Upper lobe of right lung (tissue), 1 donor: ENCODE measurements around the gene PPP1R2C. TPM values are rescaled to one million over a fixed set of nuclear protein-coding genes. Genes with fewer than 3 reads are reported as not detected.

ENCODE experiments used
- ATAC-seq: fragments of 200-7000 bp; cut with Tn5 transposase; one replicate; pipeline ENCODE4 v1.9.1; 2020; ENCODE audit warnings: mild to moderate bottlenecking, moderate library complexity
- DNase-seq: peaks from one replicate; pipeline ENCODE4 v3.0.0-alpha.2; 2020
- H3K27ac ChIP-seq: fragments of 200-600 bp; one replicate; pipeline ENCODE4 v1.8.0; 2022
- H3K27me3 ChIP-seq: fragments of 200-600 bp; one replicate; pipeline ENCODE4 v1.8.0; 2022; ENCODE audit warnings: mild to moderate bottlenecking
- H3K36me3 ChIP-seq: fragments of 200-600 bp; one replicate; pipeline ENCODE4 v1.8.0; 2022
- H3K4me1 ChIP-seq: fragments of 200-600 bp; one replicate; pipeline ENCODE4 v1.8.0; 2022
- H3K4me3 ChIP-seq: fragments of 200-600 bp; one replicate; pipeline ENCODE4 v1.8.0; 2022; ENCODE audit warnings: mild to moderate bottlenecking
- H3K9me3 ChIP-seq: fragments of 200-600 bp; one replicate; pipeline ENCODE4 v1.8.0; 2022
- CTCF ChIP-seq: fragments of 200-600 bp; IDR thresholded peaks from one replicate; pipeline ENCODE4 v1.8.0; 2022; ENCODE audit warnings: antibody characterized with exemption
- intact Hi-C: fragments of 100-400 bp; cut with DNase I; formaldehyde crosslinking; loops from one replicate; pipeline ENCODE4 v1.11.0; 2022
- long read RNA-seq: library from polyadenylated mRNA; unstranded; transcript quantifications from one replicate; pipeline ENCODE4 v2.0.0, GENCODE V29; 2021
- total RNA-seq: library from RNA; stranded (reverse); fragmentation: NEBNext Ultra II Directional; extraction: Animal tissue kit (Norgen Biotek cat#: 25700); gene quantifications from one replicate; pipeline ENCODE4 v1.2.1, GENCODE V29; 2021
- donor health status: DM: no; HTN: yes; CAD: no; lungs with severe emphysema.

PPP1R2C gene
- total RNA-seq = not detected
- long read RNA-seq = 0 reads

- ATAC-seq = no peak
- Histone ChIP-seq H3K4me3 (no peak within 1 kb of the TSS), H3K27me3 (no peaks in the 10 kb centered on the region), H3K9me3 (no peaks in the 10 kb centered on the region), H3K27ac (no peak within 1 kb of the TSS), H3K4me1 (no peaks in the 10 kb centered on the region), H3K36me3 (no peaks in the 10 kb centered on the region)
- intact Hi-C loops = no loop called here
- no peak for TF ChIP-seq CTCF
- no peak for DNase-seq
Measured at GRCh38 chrX:42778096-42778495, at the start of gene PPP1R2C. Gene PPP1R2C (minus strand): TSS chrX:42778163. CDS start chrX:42778079, 84 bp downstream.

GRCh38 chrX:42825201-42825600 lies 47.2 kb upstream of the PPP1R2C start:
- Histone ChIP-seq H3K36me3 (no peaks in the 10 kb centered on the region), H3K9me3 (no peaks in the 10 kb centered on the region), H3K4me1 (no peaks in the 10 kb centered on the region), H3K27me3 (no peaks in the 10 kb centered on the region), H3K4me3 (no peak overlapping the region), H3K27ac (no peak overlapping the region)
- no peak for ATAC-seq
- no peak for DNase-seq
- intact Hi-C loops = no loop called here
- TF ChIP-seq CTCF = no peak

GRCh38 chrX:42824541-42824940 lies 46.6 kb upstream of the PPP1R2C start:
- ATAC-seq (no peak), DNase-seq (no peak)
- H3K4me1 ChIP-seq = no peaks in the 10 kb centered on the region
- intact Hi-C loops = no loop called here
- no peak overlapping the region for H3K27ac ChIP-seq
- no peak overlapping the region for H3K4me3 ChIP-seq
- H3K36me3 ChIP-seq = no peaks in the 10 kb centered on the region
- H3K27me3 ChIP-seq = no peaks in the 10 kb centered on the region
- no peak for TF ChIP-seq CTCF
- H3K9me3 ChIP-seq = no peaks in the 10 kb centered on the region

- Histone ChIP-seq H3K9me3 (no peaks in the 10 kb centered on the region), H3K36me3 (no peaks in the 10 kb centered on the region), H3K27ac (no peak overlapping the region), H3K4me1 (no peaks in the 10 kb centered on the region), H3K27me3 (no peaks in the 10 kb centered on the region), H3K4me3 (no peak overlapping the region)
- DNase-seq (no peak), ATAC-seq (no peak)
- intact Hi-C loops = no loop called here
- TF ChIP-seq CTCF = no peak
Measured at GRCh38 chrX:42823443-42823842, 45.5 kb upstream of the PPP1R2C start.

GRCh38 chrX:42821803-42822443 lies 44.0 kb upstream of the PPP1R2C start:
- intact Hi-C loops = no loop called here
- Histone ChIP-seq H3K9me3 (no peaks in the 10 kb centered on the region), H3K4me3 (no peak overlapping the region), H3K36me3 (no peaks in the 10 kb centered on the region), H3K27ac (no peak overlapping the region), H3K27me3 (no peaks in the 10 kb centered on the region), H3K4me1 (no peaks in the 10 kb centered on the region)
- TF ChIP-seq CTCF = no peak
- ATAC-seq = no peak
- no peak for DNase-seq
